IPS DF 6.9 (cell line): ENCODE data around the gene NCAPH2.
"Not testable (repeated sequence)": the region's sequence is repeated elsewhere in the genome, so short reads cannot be mapped to it uniquely, and the experiment has no call there.

Experiments
- DNase-seq: peaks from one replicate; pipeline ENCODE4 v3.0.0-alpha.2; 2013; ENCODE audit warnings: low read depth, low spot score
- H3K27ac ChIP-seq: one replicate; pipeline ENCODE4 v1.5.1; 2013; ENCODE audit warnings: low read length, control low read depth
- H3K27me3 ChIP-seq: 2 replicates; pipeline ENCODE4 v1.6.1; 2013; ENCODE audit warnings: mild to moderate bottlenecking, low read length; ENCODE audit not compliant: control insufficient read depth, insufficient read depth
- H3K36me3 ChIP-seq: 2 replicates; pipeline ENCODE4 v1.6.1; 2013; ENCODE audit warnings: low read length; ENCODE audit not compliant: control insufficient read depth, insufficient read depth
- H3K4me1 ChIP-seq: 2 replicates; pipeline ENCODE4 v1.6.1; 2013; ENCODE audit warnings: low read length; ENCODE audit not compliant: control insufficient read depth, insufficient read depth
- H3K4me3 ChIP-seq: 2 replicates; pipeline ENCODE4 v1.5.1; 2013; ENCODE audit warnings: mild to moderate bottlenecking, low read length
- H3K9me3 ChIP-seq: 2 replicates; pipeline ENCODE4 v1.6.1; 2013; ENCODE audit warnings: low read length, inconsistent platforms; ENCODE audit not compliant: control insufficient read depth, insufficient read depth
- WGBS: extraction: QIAGEN DNeasy Blood & Tissue Kit; methylation state at CpG from one replicate; pipeline ENCODE4 v1.1.7; 2013; ENCODE audit warnings: mixed read lengths, missing lambda C conversion rate; ENCODE audit not compliant: insufficient read length, insufficient coverage; 5-methylcytosine and 5-hydroxymethylcytosine counted together

Gene NCAPH2

DNA sequence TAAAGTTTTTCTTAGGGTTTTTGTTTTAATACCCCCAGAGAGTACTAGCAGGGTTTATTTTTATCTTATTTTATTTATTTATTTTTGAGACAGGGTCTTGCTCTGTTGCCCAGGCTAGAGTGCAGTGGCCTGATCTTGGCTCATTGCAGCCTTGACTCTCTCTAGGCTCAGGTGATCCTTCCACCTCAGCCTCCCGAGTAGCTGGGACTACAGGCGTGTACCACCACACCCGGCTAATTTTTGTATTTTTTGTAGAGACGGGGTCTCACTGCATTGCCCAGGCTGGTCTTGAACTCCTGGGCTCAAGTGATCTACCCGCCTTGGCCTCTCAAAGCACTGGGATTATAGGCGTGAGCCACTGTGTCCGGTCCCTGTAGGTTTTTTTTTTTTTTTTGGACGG lies 12.2 kb downstream of the NCAPH2 start:
- peaks cover 34% of the 10 kb centered on the region for H3K36me3 ChIP-seq
- H3K9me3 ChIP-seq = not testable (repeated sequence)

DNA sequence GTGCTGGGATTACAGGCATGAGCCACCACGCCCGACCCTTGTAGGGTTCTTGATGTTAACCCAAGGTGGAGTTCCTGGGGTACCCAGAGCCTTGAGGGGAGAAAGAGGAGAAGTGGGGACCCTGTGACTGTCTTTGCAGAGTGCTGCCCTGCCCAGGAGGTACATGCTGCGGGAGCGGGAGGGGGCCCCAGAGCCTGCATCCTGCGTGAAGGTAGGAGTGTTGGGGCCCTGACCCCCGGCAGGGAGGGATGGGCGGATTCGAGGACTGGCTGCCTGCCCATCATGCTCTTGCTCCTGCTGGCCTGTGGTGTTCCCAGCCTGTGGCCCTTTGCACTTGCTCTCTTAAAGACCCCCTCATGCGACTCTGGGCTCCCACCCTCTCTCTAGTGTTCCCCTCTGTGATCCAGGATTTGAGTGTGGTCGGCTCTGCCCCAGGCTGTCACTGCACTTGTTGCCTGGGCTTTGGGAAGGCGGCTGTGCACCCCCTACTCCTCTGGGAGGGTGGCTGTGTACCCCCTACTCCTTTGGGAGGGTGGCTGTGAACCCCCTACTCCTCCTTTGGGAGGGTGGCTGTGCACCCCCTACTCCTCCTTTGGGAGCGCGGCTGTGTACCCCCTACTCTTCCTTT lies 12.9 kb downstream of the NCAPH2 start:
- Histone ChIP-seq H3K4me3 (no peak overlapping the region), H3K36me3 (peaks cover 34% of the 10 kb centered on the region), H3K27ac (no peak overlapping the region), H3K9me3 (no peaks in the 10 kb centered on the region), H3K27me3 (no peaks in the 10 kb centered on the region), H3K4me1 (peaks cover 1% of the 10 kb centered on the region; the same call in 1 of the 2 replicates)
- DNase-seq = no peak
- WGBS = no CpG with 5 or more reads among the region's 13 CpGs

More for the DNA sequence above, 12.2 kb downstream of the NCAPH2 start:
- not testable (repeated sequence) for H3K27ac ChIP-seq, H3K4me3 ChIP-seq, DNase-seq, H3K27me3 ChIP-seq, H3K4me1 ChIP-seq
- WGBS = no CpG with 5 or more reads among the region's 8 CpGs

DNA sequence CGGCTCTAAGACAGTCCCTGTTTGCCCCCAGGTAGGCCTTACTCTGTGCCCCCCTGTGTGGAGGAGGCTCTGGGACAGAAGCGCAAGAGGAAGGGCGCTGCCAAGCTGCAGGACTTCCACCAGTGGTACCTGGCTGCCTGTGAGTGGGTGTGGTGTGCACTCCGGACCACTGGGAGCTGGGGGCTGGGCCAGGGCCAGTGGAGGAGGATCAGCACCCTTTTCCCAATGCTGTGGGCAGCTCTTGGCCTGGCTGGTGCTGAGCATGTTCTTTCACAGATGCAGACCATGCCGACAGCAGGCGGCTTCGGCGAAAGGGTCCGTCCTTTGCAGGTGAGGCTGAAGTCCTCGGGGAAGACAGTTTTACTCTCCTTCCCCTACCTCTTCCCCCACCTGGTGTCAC lies 13.7 kb downstream of the NCAPH2 start:
- Histone ChIP-seq H3K27ac (no peak overlapping the region), H3K27me3 (no peaks in the 10 kb centered on the region), H3K36me3 (peaks cover 33% of the 10 kb centered on the region), H3K9me3 (no peaks in the 10 kb centered on the region), H3K4me3 (no peak overlapping the region), H3K4me1 (peaks cover 5% of the 10 kb centered on the region)
- no CpG with 5 or more reads among the region's 10 CpGs for WGBS
- DNase-seq = no peak

DNA sequence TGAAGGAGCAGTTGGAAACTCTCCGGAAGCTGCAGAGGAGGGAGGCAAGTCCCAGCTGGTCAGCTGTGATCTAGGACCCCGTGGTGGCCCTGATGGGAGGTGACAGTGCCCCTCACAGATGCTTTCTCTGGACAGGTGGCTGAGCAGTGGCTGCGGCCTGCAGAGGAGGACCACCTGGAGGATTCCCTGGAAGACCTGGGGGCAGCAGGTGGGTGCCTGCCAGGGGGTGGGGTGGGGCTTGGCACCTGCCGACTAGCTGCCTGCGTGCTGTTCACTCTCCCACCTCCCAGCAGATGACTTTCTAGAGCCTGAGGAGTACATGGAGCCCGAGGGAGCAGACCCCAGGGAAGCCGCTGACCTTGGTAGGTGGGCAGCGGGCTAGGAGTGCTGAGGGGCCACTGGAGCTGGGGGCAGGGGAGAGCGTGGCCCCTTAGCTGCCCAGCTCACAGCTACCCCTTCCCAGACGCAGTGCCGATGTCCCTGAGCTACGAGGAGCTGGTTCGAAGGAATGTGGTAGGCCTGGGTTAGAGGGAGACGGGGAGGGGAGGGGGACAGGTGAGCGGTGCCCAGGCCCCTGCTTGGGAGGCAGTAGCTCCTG lies 14.3 kb downstream of the NCAPH2 start:
- WGBS = no CpG with 5 or more reads among the region's 15 CpGs
- peaks cover 31% of the 10 kb centered on the region for H3K36me3 ChIP-seq

GRCh38 chr22:50522806-50523438 lies 14.9 kb downstream of the NCAPH2 start:
- WGBS = no CpG with 5 or more reads among the region's 22 CpGs
- H3K4me3 ChIP-seq = no peak overlapping the region
- DNase-seq = no peak
- H3K27me3 ChIP-seq = no peaks in the 10 kb centered on the region
- H3K36me3 ChIP-seq = peaks cover 31% of the 10 kb centered on the region
- peaks cover 9% of the 10 kb centered on the region for H3K4me1 ChIP-seq
- H3K9me3 ChIP-seq = no peaks in the 10 kb centered on the region
- no peak overlapping the region for H3K27ac ChIP-seq

More for the DNA sequence above, 14.3 kb downstream of the NCAPH2 start:
- Histone ChIP-seq H3K27ac (no peak overlapping the region), H3K9me3 (no peaks in the 10 kb centered on the region), H3K4me1 (peaks cover 9% of the 10 kb centered on the region), H3K27me3 (no peaks in the 10 kb centered on the region), H3K4me3 (no peak overlapping the region)
- no peak for DNase-seq

- Histone ChIP-seq H3K27ac (no peak overlapping the region), H3K4me3 (no peak overlapping the region)
- WGBS = no CpG with 5 or more reads among the region's 16 CpGs
Observed at GRCh38 chr22:50523458-50523805, 15.4 kb downstream of the NCAPH2 start.

GRCh38 chr22:50523806-50524675 lies 16.0 kb downstream of the NCAPH2 start:
- no peak for DNase-seq
- peaks cover 26% of the 10 kb centered on the region for H3K36me3 ChIP-seq
- H3K4me3 ChIP-seq = no peak overlapping the region
- peaks cover 10% of the 10 kb centered on the region; the same call in 1 of the 2 replicates for H3K27me3 ChIP-seq
- no peak overlapping the region for H3K27ac ChIP-seq
- H3K4me1 ChIP-seq = peaks cover 9% of the 10 kb centered on the region
- WGBS = no CpG with 5 or more reads among the region's 25 CpGs
- H3K9me3 ChIP-seq = no peaks in the 10 kb centered on the region

More at GRCh38 chr22:50523458-50523805, 15.4 kb downstream of the NCAPH2 start:
- peaks cover 31% of the 10 kb centered on the region for H3K36me3 ChIP-seq
- H3K4me1 ChIP-seq = peaks cover 9% of the 10 kb centered on the region
- peaks cover 4% of the 10 kb centered on the region; the same call in 1 of the 2 replicates for H3K27me3 ChIP-seq
- no peaks in the 10 kb centered on the region for H3K9me3 ChIP-seq
- DNase-seq = no peak

DNA sequence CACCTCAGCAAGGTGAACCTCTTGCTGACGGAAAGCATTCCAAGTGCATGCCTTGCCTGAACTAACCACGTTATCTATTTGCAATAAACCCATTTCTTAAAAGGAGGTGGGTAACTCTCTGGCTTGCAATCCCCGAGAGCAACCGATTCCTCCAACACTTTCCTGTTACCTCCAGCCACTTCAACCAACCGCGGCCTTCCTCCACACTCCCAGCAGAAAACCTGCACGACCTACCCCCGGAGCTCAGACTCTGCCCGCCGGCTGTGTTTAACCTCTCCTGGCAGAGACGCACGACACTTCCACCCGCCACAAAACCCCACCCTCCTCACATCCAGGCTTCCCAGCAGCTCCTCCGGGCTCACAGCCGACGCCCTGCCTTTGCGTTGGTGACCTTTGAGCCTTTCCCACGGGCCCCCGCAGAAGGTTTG lies 16.7 kb downstream of the NCAPH2 start:
- WGBS = no CpG with 5 or more reads among the region's 19 CpGs
- peak overlapping the region; percentile 58; the same call in 1 of the 2 replicates for H3K4me3 ChIP-seq
- DNase-seq = no peak

DNA sequence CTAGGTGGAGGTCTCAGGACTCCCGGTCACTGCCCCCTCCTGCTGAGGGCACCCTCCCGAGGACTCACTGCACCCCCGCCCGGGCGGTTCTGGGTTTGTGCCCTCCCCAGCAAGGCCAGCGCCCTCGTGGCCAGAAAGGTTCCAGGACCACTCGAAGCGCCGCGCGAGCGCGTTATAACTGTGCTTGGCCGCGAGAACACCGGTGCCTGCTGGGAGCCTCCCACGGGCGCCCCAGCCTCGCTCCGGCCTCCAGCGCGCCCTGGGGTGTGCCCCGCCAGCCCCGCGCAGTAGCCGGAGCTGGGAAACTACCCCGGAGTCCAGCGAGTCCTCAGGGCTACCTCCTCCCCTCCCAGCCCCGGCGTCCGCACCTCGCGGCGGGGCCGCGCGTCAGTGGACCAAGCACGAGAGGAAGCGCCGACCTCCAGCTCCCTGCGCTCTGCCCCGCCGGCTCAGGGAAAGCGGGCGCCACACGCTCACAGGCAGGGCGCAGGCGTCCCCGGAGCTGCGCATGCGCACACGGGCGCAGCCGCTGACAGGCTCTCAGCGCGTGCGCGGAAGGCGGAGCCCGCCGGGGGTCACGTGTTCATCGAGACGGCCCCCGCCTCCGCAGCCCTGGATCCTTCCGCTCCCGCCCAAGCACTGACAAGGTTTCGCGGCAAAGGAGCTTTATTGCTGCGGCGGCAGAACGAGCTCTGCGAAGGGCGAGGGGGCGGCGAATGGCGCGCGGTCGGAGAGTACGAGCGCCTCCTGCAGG lies 17.3 kb downstream of the NCAPH2 start, which contains the start of gene SCO2:
TSS of gene SCO2 (minus strand) at position 495 of the 754 bp plus-strand sequence. CDS start 1,187 bp downstream, outside the sequence.
- no CpG with 5 or more reads among the region's 84 CpGs for WGBS
- peak; percentile 93 for DNase-seq
- peak within 1 kb of the TSS; percentile 58 for H3K4me3 ChIP-seq
- no peaks in the 10 kb centered on the region for H3K9me3 ChIP-seq
- H3K36me3 ChIP-seq = peaks cover 22% of the 10 kb centered on the region
- H3K27ac ChIP-seq = no peak within 1 kb of the TSS
- peaks cover 11% of the 10 kb centered on the region for H3K4me1 ChIP-seq
- H3K27me3 ChIP-seq = peaks cover 19% of the 10 kb centered on the region; the same call in 1 of the 2 replicates

More for the DNA sequence above, 16.7 kb downstream of the NCAPH2 start:
- peaks cover 11% of the 10 kb centered on the region for H3K4me1 ChIP-seq
- peaks cover 17% of the 10 kb centered on the region; the same call in 1 of the 2 replicates for H3K27me3 ChIP-seq
- no peak overlapping the region for H3K27ac ChIP-seq
- H3K9me3 ChIP-seq = no peaks in the 10 kb centered on the region
- H3K36me3 ChIP-seq = peaks cover 22% of the 10 kb centered on the region
